Measurements from ENCODE around the gene BCAP31. TPM values are rescaled to one million over a fixed set of nuclear protein-coding genes. Genes with fewer than 3 reads are reported as not detected.

BCAP31 gene
- total RNA-seq, 6 donors from 2014 or later: 110 to 236 (median 132) TPM

- Histone ChIP-seq H3K9me3 (no peaks in the 10 kb centered on the region), H3K36me3 (no peaks in the 10 kb centered on the region), H3K27ac (no peak overlapping the region), H3K27me3 (no peaks in the 10 kb centered on the region), H3K4me1 (peaks cover 0 to 5% (median 2%) of the 10 kb centered on the region in 4 donors), H3K4me3 (no peak overlapping the region)
- DNase-seq (no peak), ATAC-seq (ENCODE audit: low FRiP score in 2 of 2) (no peak)
- TF ChIP-seq POLR2AphosphoS5 (IDR thresholded peaks at IDR 0.05) (no peak), POLR2A (IDR thresholded peaks at IDR 0.05) (no peak), CTCF (IDR thresholded peaks at IDR 0.05) (no peak), EP300 (IDR thresholded peaks at IDR 0.05) (no peak)
- WGBS, 2 donors: 90 to 91% methylated on average over 4 to 18 of the region's 18 CpGs
These were observed 46.6 kb upstream of the BCAP31 start for GRCh38 chrX:153770601-153771414.

GRCh38 chrX:153769865-153770600 lies 45.8 kb upstream of the BCAP31 start:
- Histone ChIP-seq H3K36me3 (no peaks in the 10 kb centered on the region), H3K9me3 (no peaks in the 10 kb centered on the region), H3K4me3 (no peak overlapping the region), H3K27me3 (no peaks in the 10 kb centered on the region), H3K27ac (no peak overlapping the region), H3K4me1 (peaks cover 0 to 6% (median 2%) of the 10 kb centered on the region in 4 donors)
- no peak for ATAC-seq (ENCODE audit: low FRiP score in 2 of 2)
- TF ChIP-seq EP300 (IDR thresholded peaks at IDR 0.05): no peak
- TF ChIP-seq CTCF (IDR thresholded peaks at IDR 0.05): no peak
- no peak for TF ChIP-seq POLR2AphosphoS5 (IDR thresholded peaks at IDR 0.05)
- no peak for TF ChIP-seq POLR2A (IDR thresholded peaks at IDR 0.05)
- DNase-seq: peak in 1 of 2 donors; percentile 56
- WGBS, 2 donors: 86 to 97% methylated on average over 6 to 25 of the region's 25 CpGs

GRCh38 chrX:153769158-153769864 lies 45.1 kb upstream of the BCAP31 start:
- DNase-seq (peak in 1 of 2 donors; percentile 49), ATAC-seq (ENCODE audit: low FRiP score in 2 of 2) (no peak)
- peaks cover 0 to 13% (median 3%) of the 10 kb centered on the region in 4 donors for H3K4me1 ChIP-seq
- H3K27ac ChIP-seq: no peak overlapping the region
- H3K4me3 ChIP-seq: no peak overlapping the region
- H3K9me3 ChIP-seq: no peaks in the 10 kb centered on the region
- 80 to 87% methylated on average over 1 to 14 of the region's 23 CpGs for WGBS, 2 donors
- no peaks in the 10 kb centered on the region for H3K27me3 ChIP-seq
- H3K36me3 ChIP-seq: no peaks in the 10 kb centered on the region
- TF ChIP-seq POLR2AphosphoS5 (IDR thresholded peaks at IDR 0.05) (no peak), POLR2A (IDR thresholded peaks at IDR 0.05) (no peak), CTCF (IDR thresholded peaks at IDR 0.05) (no peak), EP300 (IDR thresholded peaks at IDR 0.05) (no peak)

- DNase-seq: peak in 1 of 2 donors; percentile 53
- H3K9me3 ChIP-seq: no peaks in the 10 kb centered on the region
- no peak overlapping the region for H3K4me3 ChIP-seq
- peaks cover 0 to 13% (median 6%) of the 10 kb centered on the region in 4 donors for H3K4me1 ChIP-seq
- H3K27ac ChIP-seq: peak overlapping the region in 1 of 4 donors; percentile 5
- H3K36me3 ChIP-seq: no peaks in the 10 kb centered on the region
- no peaks in the 10 kb centered on the region for H3K27me3 ChIP-seq
- ATAC-seq (ENCODE audit: low FRiP score in 2 of 2): no peak
- TF ChIP-seq POLR2A (IDR thresholded peaks at IDR 0.05) (no peak), EP300 (IDR thresholded peaks at IDR 0.05) (no peak), CTCF (IDR thresholded peaks at IDR 0.05) (peak in 1 of 6 experiments; percentile 10)
- 83% methylated on average over 18 of the region's 22 CpGs; no CpG with 5 or more reads in 1 of the 2 donors for WGBS, 2 donors
These were observed 44.3 kb upstream of the BCAP31 start for GRCh38 chrX:153768311-153769157.
